ENCODE measurements around the gene CNTN1.
"Not testable (repeated sequence)": the region's sequence is repeated elsewhere in the genome, so short reads cannot be mapped to it uniquely, and the experiment has no call there.

The CNTN1 gene

GRCh38 chr12:41045509-41045908, 353.3 kb downstream of the CNTN1 start:
- no peak for DNase-seq (ENCODE audit: low read depth)

DNA sequence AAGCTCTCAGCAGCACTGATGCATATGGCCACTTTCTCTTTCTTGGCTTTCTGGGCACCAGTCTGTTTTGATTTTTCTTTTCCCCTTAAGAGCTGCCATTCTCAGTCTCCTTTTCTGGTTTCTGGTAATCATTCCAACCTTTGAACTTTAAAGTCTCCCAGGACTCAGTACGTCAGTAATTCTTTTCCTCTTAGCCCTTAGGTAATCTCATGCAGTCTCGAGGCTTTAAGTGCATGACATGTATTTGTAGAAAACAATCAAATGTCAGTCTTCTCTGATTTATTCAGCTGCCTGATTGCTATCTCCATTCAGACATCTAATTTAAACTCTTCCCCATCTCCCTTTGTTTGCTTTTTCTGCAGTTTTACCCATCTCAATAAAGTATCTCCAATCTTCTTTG, 356.8 kb downstream of the CNTN1 start:
- DNase-seq (ENCODE audit: low read depth): no peak

GRCh38 chr12:41051954-41052353, 359.7 kb downstream of the CNTN1 start:
- DNase-seq (ENCODE audit: low read depth): no peak

GRCh38 chr12:41052441-41052840, 360.2 kb downstream of the CNTN1 start:
- no peak for DNase-seq (ENCODE audit: low read depth)

DNA sequence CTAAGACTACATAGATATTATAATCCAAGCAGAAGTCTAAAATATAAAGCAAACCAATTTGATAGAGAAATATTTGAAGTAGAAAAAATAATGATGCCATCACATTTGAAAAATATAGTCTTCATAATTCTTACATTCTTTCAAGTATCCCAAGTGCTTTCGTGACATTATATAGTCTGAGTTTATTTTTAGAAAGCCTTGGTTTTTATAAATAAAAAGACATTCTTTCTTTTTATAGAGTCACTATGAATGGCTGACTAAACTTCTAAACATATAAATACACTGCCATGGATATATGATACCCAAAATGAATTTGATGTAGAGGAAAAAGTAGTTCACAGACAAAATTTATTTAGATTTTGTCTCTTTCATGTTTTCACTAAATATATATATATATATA, 360.8 kb downstream of the CNTN1 start:
- DNase-seq (ENCODE audit: low read depth): no peak

- DNase-seq (ENCODE audit: low read depth): no peak
These were observed 363.8 kb downstream of the CNTN1 start for GRCh38 chr12:41055875-41056577.

DNA sequence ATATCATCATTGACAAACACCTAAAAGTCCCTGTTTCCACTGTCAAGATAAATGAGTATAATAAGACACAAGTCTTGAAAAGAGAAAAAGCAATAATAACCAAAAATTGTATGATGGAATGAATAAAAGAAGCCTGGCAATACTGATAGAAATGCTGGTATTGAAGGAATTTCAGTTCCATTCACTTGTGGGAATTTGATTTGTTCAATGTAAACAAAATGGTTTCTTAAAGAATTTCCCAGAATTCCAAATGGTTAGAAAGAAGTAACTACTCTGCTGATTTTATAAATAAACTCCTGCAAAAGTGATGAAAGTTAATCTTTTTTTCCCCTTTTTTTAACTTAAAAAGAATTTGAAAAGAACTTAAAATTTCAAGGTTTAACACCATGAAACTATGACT, 366.0 kb downstream of the CNTN1 start:
- DNase-seq (ENCODE audit: low read depth): no peak

- DNase-seq (ENCODE audit: low read depth): no peak
These were observed 369.0 kb downstream of the CNTN1 start for GRCh38 chr12:41061192-41061591.

DNA sequence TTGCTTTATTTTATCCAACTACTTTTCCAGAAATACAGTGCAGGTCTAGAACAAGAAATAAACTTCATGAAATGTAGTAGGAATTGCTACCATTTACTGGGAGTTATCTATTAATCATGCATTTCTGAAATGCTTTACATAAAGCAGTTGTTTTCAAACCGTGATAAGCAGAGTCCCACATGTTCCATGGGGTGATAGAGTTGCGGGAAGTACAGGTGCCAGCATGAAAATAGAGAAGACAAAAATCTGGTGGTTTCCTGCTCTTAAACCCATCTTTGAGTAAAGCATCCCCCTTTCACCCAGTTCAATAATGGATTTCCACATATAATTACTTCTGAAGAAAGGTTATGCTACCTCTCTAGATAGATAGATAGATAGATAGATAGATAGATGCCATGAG, 372.2 kb downstream of the CNTN1 start:
- DNase-seq (ENCODE audit: low read depth): no peak

DNA sequence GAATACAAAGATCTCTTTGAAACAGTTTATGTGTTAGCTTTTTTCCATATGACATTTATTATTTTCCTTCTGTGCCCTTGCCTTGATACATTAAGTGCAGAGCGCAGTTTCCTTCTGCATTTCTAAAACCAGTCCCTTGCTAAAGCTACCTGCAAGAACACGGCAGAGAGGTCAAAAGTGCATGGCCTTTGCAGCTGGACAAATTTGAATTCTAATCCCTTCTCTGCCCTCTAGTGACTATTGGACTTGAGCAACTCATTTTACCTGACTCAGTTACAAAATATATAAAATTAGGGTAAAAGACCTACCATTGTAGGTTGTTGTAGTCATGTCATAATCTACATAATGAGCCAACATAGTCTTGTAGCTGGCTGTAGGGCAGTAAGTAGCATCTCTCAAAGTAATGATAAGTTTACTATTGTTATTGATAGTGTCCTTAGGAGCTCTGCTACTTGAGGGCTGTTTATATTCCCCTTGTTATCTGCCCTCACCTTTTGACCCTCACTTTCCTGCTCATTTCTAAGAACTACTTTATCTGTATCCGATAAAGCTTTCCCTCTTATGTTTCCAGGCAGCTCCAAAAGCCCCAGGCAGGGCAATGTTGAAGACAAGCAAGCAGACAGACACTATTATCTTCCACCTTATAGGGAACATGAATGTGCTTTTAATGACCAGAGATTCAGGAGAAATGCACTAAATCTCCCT, 375.9 kb downstream of the CNTN1 start:
- DNase-seq (ENCODE audit: low read depth): no peak

DNA sequence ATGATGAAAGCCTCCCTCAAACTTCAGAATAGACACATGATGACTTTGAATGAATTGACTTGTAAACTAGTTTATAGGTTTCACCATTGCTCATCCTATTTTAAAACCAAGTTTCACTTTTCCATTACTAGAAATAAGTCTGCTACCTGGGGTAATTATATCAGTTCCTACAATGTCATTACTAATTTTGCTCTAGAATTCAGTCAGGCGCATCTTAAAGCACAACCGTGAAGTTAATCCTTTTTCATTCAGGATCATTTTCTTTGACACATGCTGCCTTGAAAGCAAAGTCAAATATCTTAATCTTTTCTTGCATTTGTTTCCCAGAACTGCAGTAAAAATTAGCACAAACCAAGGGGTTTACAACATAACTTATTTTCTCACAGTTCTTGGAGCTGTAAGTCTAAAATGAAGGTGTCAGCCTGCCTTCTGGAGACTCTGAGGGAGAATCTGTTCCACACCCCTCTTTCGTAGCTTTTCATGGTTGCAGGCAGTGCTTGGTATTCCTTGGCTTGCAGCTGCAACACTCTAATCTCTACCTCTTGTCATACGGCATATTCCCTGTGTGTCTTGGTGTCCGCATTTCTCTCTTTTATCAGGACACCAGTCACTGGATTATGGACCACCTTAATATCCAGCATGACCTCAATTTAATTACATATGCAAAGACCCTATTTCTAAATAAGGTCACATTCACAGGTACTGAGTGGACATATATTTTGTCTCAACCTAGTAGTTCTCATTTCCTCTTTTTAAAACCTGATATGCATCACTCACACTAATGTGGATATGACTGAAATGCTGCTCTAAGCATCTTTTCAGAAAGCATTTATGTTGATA, 381.6 kb downstream of the CNTN1 start:
- no peak for DNase-seq (ENCODE audit: low read depth)

GRCh38 chr12:41074473-41074769, 382.2 kb downstream of the CNTN1 start:
- DNase-seq (ENCODE audit: low read depth): no peak

DNA sequence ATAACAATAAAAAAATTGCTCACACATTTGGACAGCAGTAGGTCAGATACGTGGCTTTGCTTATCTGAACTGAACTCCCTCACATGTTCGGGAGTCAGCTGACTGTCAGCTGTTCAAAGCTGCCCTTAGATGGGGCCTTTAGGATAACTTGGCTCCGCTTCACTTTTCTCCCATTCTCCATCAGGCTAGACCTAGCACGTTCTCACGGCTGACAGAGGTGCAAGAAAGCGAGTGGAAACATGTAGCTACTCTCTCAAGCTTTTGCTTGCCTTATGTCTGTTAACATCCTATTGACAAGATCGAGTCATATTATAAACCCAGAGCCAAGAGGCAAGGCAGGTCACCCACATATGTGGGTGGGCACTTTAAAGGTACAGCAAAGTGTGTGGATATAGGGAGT, 383.9 kb downstream of the CNTN1 start:
- no peak for DNase-seq (ENCODE audit: low read depth)

- DNase-seq (ENCODE audit: low read depth): not testable (repeated sequence)
These were observed 389.0 kb downstream of the CNTN1 start for GRCh38 chr12:41081241-41081640.

- DNase-seq (ENCODE audit: low read depth): no peak
These were observed 397.2 kb downstream of the CNTN1 start for GRCh38 chr12:41089438-41089837.

GRCh38 chr12:41092115-41092514, 399.9 kb downstream of the CNTN1 start:
- no peak for DNase-seq (ENCODE audit: low read depth)

DNA sequence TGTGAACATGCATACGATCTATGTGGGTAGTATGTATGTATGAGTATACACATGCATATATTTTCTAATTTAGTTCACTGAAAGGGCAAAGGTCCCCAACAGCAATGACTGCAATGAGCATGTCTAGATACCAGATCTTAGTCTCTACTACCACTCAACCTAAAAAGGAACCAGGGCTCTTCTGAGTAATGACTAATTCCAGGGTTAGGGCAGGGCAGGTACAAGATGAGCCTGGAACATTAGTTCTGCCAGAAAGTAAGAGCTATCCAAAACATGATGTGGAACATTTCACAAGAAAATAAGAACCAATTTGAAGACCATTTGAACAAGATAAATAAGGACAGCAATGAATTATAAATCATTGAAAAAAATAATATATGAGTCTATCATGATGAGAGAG, 404.6 kb downstream of the CNTN1 start:
- no peak for DNase-seq (ENCODE audit: low read depth)

DNA sequence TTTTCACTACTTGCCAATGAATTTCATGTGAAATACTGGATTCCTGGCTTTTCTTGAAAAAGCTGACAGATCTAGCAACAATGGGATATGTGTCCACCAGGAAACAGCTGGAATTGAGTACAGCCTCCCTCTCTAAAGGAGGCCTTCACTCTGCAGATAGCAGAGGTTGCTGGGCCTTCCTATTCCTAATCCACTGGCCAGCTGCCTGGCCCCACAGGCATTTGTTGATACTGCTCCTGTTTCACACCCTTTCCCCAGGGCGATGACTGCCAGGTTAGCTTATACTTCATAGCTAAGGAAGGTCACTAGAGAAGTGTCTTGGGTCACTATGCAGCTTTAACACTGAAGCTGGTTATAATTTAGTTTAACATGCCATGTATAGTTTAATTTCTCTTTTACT, 408.3 kb downstream of the CNTN1 start:
- DNase-seq (ENCODE audit: low read depth): no peak

DNA sequence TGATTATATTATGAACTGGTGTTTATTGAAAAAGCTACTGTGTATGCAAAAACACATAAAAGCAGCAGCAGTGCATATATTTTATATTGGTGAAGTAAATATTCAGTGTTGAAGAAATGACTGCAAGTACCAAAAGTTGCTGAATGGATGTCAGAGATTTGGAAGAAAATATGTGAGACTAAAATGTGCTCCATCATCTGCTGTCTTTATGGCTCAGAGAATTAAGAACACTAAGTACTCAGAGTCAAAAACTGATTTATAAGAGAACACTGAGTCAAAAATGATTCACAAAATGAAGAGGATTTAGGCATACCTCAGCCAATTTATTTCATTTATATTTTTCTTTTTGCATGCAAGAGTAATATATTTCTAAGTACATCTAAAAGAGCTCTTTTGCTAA, 409.6 kb downstream of the CNTN1 start:
- no peak for DNase-seq (ENCODE audit: low read depth)

DNA sequence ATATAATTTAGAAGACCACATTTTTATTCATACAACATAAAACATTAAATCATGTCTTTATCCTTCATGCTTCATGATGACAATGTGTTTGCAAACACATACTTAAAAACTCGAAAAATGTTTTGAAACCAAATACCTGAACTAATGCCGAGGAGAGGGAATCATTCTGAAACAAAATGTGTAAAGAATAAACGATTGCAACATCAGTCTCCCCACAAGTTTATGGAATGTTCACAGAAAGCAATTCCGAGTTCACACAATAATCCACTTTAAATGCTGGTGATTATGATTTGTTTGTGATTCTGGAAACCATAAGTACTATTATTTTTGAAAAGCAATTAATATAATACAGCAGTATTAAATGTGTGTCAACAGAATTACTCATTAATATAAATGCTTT, 411.4 kb downstream of the CNTN1 start:
- no peak for DNase-seq (ENCODE audit: low read depth)

DNA sequence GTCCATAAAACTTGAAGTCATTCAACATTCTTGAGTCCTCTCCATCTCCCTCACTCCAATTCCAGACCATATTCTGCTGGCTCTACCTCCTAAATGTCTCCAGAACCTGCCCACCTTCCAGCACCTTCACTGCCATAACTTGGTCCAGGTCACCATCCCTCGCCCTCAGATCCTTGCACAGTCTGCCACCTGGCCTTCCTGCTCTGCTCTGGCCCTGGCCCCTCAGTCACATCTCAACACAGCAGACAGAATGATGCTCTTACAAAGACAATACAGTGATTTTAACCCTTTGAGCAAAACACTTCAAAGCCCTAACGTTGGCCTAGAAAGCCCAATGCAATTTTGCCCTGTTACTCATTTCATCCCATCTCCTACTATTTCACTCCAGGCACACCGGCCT, 414.1 kb downstream of the CNTN1 start:
- no peak for DNase-seq (ENCODE audit: low read depth)

DNA sequence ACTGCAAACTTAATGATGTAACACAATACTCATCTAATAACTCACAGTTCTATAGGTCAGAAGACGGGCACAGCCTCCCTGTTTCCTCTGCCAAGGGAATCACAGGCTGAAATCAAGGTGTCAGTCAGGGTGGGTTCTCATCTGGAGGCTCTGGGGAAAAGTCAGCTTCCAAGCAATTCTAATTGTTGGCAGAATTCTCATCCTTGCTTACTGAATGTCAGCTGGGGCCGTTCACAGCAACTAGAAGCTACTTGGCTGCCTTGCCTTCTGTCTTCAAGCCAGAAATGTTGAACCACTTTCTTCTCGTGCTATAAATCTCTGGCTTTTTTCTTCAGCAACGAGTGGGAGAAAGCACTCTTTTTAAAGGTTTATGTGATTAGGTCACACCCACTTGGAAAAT, 415.8 kb downstream of the CNTN1 start:
- DNase-seq (ENCODE audit: low read depth): no peak

- DNase-seq (ENCODE audit: low read depth): no peak
These were observed 420.7 kb downstream of the CNTN1 start for GRCh38 chr12:41112903-41113302.
